LNCAP (cell line): Measurements from ENCODE around the gene WDR89.

Source experiments
- CTCF ChIP-seq: fragments of 450-650 bp; IDR thresholded peaks from 2 replicates; pipeline ENCODE4 v1.5.1; 2017; ENCODE audit warnings: mild to moderate bottlenecking

The WDR89 gene

GRCh38 chr14:63641473-63642228 lies at the start of gene WDR89:
TSS of gene WDR89 (minus strand) at chr14:63641871. CDS start at chr14:63599942, 41,929 bp downstream.
- TF ChIP-seq CTCF: peak; percentile 73

GRCh38 chr14:63689132-63689531 lies 47.5 kb upstream of the WDR89 start:
- no peak for TF ChIP-seq CTCF

- TF ChIP-seq CTCF: no peak
These were observed 45.3 kb upstream of the WDR89 start for GRCh38 chr14:63686926-63687325.

GRCh38 chr14:63685401-63685800 lies 43.7 kb upstream of the WDR89 start:
- TF ChIP-seq CTCF: no peak

GRCh38 chr14:63682727-63683593 lies 41.3 kb upstream of the WDR89 start:
- TF ChIP-seq CTCF: no peak

- no peak for TF ChIP-seq CTCF
These were observed 36.9 kb upstream of the WDR89 start for GRCh38 chr14:63678536-63678935.

GRCh38 chr14:63677891-63678379 lies 36.3 kb upstream of the WDR89 start:
- TF ChIP-seq CTCF: no peak
